ENCODE results near the gene LAMA2.

- TF ChIP-seq CTCF (IDR thresholded peaks at IDR 0.05; ENCODE audit: low read depth, low read length) (no peak), POLR2A (IDR thresholded peaks at IDR 0.05; ENCODE audit: extremely low read depth, insufficient read length) (no peak), MAX (IDR thresholded peaks at IDR 0.05; ENCODE audit: low read depth, low read length) (no peak)
Observed at GRCh38 chr6:129419324-129419723, 536.4 kb downstream of the LAMA2 start.

Measured in NB4 (cell line).